ENCODE results near the gene TNFAIP8.

Gene TNFAIP8

DNA sequence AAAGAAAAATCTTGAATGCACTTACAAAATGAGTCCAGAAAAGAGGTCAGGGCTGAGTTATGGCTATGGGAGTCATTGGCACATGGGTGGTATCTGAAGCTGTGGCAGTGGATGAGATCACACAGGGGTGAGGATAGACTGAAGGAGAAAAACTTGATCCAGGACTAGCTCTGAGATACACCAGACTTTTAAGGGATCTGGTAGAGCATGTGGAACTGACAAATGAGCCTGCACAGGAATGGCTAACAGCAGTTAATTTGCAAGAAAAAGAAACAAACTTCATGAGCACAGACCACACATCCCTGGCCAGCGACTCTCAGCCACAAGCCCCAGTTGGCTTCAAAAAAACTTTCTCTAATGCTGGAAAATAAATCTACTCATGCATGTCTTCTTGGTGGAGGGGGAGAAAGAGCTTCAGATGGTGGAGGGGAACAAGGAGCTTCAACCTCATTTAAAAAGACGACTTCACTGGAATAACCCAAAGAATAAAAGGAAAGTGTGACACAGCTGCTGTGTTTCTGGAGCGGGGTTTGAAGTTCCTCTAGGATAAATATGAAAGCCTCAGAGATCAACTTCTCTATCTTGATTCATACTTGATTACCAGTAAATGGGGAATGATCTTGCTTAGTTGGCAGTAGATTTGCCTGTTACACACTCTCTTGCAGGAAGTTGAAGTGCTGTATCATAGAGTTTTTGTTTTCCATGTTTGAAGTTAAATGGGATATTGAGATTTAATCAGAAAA lies 33.6 kb downstream of the TNFAIP8 start:
- no peak overlapping the region for H3K4me3 ChIP-seq (ENCODE audit: low read depth, low read length)
- TF ChIP-seq, protein P1, sequence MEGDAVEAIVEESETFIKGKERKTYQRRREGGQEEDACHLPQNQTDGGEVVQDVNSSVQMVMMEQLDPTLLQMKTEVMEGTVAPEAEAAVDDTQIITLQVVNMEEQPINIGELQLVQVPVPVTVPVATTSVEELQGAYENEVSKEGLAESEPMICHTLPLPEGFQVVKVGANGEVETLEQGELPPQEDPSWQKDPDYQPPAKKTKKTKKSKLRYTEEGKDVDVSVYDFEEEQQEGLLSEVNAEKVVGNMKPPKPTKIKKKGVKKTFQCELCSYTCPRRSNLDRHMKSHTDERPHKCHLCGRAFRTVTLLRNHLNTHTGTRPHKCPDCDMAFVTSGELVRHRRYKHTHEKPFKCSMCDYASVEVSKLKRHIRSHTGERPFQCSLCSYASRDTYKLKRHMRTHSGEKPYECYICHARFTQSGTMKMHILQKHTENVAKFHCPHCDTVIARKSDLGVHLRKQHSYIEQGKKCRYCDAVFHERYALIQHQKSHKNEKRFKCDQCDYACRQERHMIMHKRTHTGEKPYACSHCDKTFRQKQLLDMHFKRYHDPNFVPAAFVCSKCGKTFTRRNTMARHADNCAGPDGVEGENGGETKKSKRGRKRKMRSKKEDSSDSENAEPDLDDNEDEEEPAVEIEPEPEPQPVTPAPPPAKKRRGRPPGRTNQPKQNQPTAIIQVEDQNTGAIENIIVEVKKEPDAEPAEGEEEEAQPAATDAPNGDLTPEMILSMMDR (IDR thresholded peaks at IDR 0.05; ENCODE audit: borderline replicate concordance, insufficient read depth, low read depth, low read length) = no peak

DNA sequence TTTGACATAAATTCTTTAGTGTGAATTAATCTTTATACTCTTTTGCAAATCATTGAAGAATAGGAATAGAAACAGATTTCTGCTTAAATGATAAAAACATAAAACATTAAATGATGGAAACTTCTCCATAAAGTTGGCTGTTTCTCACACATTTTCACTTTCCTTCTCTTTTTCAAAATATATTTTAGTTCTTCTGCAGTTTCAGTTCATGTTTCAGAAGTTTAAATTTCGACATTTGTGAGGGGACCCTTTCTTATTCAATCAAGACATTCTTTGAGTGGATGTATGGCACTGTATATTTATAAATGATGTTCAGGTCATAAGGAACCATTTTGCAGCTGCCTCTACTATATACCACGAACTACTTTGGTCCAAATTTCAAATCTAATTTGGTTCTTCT lies 34.6 kb downstream of the TNFAIP8 start:
- TF ChIP-seq, protein P1 (IDR thresholded peaks at IDR 0.05; ENCODE audit: borderline replicate concordance, insufficient read depth, low read depth, low read length) = no peak
- H3K4me3 ChIP-seq (ENCODE audit: low read depth, low read length) = no peak overlapping the region

DNA sequence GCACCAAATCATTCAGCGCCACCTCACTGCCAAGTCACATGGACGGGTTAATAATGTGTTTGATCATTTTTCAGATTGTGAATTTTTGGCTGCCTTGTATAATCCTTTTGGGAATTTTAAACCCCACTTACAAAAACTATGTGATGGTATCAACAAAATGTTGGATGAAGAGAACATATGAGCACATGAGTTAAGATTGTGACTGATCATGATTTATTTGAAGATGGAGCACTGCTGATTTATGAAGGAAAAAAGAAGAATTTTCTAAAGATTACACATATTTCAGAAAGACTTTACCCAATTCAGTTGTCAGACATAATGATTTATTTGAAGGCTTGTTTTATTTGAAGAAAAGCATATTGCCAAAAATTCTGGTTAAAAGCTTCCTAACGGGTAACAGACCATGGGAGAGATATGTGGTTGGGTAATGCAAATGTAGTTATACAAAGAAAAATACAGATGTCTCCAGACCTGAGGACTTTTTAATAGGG lies 37.4 kb downstream of the TNFAIP8 start:
- TF ChIP-seq, protein P1 (IDR thresholded peaks at IDR 0.05; ENCODE audit: borderline replicate concordance, insufficient read depth, low read depth, low read length) = no peak
- H3K4me3 ChIP-seq (ENCODE audit: low read depth, low read length) = no peak overlapping the region

DNA sequence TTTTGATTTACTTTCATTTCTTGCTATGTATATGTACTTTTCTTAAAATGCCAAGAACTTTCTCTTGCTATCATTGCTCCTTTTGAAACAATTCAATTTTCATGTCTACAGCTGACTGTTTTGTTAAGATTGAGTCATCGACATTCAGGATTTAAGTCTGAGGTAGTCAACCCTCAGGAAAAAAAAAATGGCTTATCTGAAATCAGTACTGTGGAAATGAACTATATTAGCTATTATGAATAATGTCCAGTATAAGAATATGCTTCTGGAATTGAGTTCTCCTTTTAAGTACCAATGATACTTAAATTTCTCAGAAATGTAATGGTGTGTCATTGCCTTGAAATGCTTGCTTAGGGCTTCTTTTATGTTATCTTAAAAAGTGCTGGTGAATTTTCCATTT lies 37.9 kb downstream of the TNFAIP8 start:
- TF ChIP-seq, protein P1 (IDR thresholded peaks at IDR 0.05; ENCODE audit: borderline replicate concordance, insufficient read depth, low read depth, low read length) = no peak
- no peak overlapping the region for H3K4me3 ChIP-seq (ENCODE audit: low read depth, low read length)

DNA sequence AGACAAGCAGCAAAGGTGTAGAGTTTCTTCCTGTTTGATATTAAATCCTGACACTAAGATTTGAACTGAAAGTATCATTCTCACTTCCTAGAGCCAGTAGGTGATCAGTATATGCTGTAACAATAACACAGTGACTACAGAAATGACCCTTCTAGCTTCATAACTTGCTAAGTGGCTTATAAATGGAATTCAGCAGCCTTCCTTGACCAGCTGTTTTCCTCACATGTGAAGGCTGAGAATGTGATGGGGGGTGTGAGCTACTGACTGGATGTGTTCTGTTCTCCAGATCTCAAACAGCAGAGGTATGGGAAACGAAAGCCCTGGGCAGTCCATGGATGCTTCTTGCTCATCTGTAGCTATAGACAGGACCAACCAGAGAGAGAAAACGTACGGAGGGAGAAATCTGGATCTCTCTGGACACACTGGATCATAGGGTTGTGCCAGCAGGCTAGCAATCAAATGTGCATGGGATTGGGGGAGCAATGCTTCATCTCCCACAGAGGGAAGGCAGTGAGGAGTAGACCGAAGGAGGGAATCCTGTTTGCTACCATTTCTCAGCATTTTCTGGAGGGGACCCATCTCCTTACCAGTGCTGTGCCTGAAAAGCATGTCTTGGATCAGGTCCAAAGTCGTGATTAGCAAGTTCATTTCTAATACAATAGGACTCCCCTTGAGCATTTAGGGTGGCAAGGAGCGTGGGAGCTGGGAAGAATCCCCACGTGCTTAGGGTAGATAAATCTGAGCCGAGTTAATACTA lies 39.4 kb downstream of the TNFAIP8 start:
- TF ChIP-seq, protein P1 (IDR thresholded peaks at IDR 0.05; ENCODE audit: borderline replicate concordance, insufficient read depth, low read depth, low read length) = no peak
- no peak overlapping the region for H3K4me3 ChIP-seq (ENCODE audit: low read depth, low read length)

DNA sequence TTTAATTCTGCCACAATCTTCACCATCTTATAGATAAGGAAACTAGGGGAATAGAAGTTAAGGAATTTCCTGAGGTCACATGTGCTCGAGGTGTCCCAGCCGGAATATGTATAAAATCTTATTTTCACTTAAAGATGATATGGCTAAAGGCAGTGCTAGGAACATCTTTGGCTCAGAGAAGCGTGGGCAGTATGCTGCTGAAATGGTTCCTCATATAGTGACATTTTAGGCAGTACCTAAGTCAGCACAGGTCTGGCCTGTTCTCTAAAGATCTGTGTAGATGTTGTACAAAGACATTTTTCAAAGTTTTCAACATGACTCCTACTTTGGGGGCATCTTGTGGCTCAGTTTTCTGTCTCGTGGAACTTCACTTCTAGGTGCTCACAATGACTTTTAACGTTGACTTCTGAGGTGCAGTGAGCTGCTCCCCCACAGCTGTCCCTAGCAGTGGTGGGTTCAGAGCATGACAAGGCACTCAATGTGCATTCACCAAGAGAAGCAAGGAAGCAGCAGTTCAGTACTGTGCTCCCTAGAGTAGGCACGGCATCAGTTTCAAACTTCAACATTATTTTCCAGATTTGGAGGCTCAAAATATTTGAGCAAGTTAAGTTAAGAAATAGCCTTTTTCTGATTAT lies 40.3 kb downstream of the TNFAIP8 start:
- no peak overlapping the region for H3K4me3 ChIP-seq (ENCODE audit: low read depth, low read length)
- TF ChIP-seq, protein P1 (IDR thresholded peaks at IDR 0.05; ENCODE audit: borderline replicate concordance, insufficient read depth, low read depth, low read length) = no peak

Measured in GM12875 (cell line).